GM12891 (cell line): ENCODE measurements around the gene NFX1.
"Not testable (repeated sequence)": the region's sequence is repeated elsewhere in the genome, so short reads cannot be mapped to it uniquely, and the experiment has no call there.

ENCODE experiments used
- DNase-seq: peaks from one replicate; pipeline ENCODE4 v3.0.0; 2011; ENCODE audit warnings: low spot score; ENCODE audit not compliant: insufficient read length
- FAIRE-seq: peaks from 2 replicates; lab custom pipeline; 2011; peaks lifted over from hg19 to GRCh38; lab: Jason Lieb, UNC
- PAX5 ChIP-seq: IDR thresholded peaks from 2 replicates; pipeline ENCODE4 v1.6.1; 2011; ENCODE audit warnings: low read length, moderate library complexity, mild to moderate bottlenecking; ENCODE audit not compliant: insufficient read depth, severe bottlenecking
- POLR2A ChIP-seq: IDR thresholded peaks from 2 replicates; pipeline ENCODE4 v1.6.1; 2011; ENCODE audit warnings: low read depth, low read length, control low read depth
- POLR2AphosphoS5 ChIP-seq: IDR thresholded peaks from 2 replicates; pipeline ENCODE4 v1.6.1; 2011; ENCODE audit warnings: low read depth, low read length, control low read depth
- POU2F2 ChIP-seq: IDR thresholded peaks from 2 replicates; pipeline ENCODE4 v1.6.1; 2011; ENCODE audit warnings: low read depth, mild to moderate bottlenecking, control low read depth, low read length, moderate library complexity
- SPI1 ChIP-seq: IDR thresholded peaks from 2 replicates; pipeline ENCODE4 v1.6.1; 2011; ENCODE audit warnings: low read depth, low read length, control low read depth
- TAF1 ChIP-seq: IDR thresholded peaks from 2 replicates; pipeline ENCODE4 v1.6.1; 2011; ENCODE audit warnings: low read depth, low read length, control low read depth

Gene NFX1

GRCh38 chr9:33374190-33374589, 83.9 kb downstream of the NFX1 start:
- no peak for TF ChIP-seq PAX5
- no peak for TF ChIP-seq POU2F2
- TF ChIP-seq POLR2AphosphoS5 = no peak
- TF ChIP-seq POLR2A = no peak
- no peak for TF ChIP-seq SPI1
- FAIRE-seq = no peak

GRCh38 chr9:33374634-33375237, 84.4 kb downstream of the NFX1 start:
- peak; percentile 63 for FAIRE-seq
- DNase-seq = peak; percentile 53
- TF ChIP-seq PAX5 = no peak
- no peak for TF ChIP-seq TAF1
- TF ChIP-seq POLR2AphosphoS5 = no peak
- TF ChIP-seq POLR2A = no peak
- no peak for TF ChIP-seq SPI1
- TF ChIP-seq POU2F2 = no peak

More at GRCh38 chr9:33374190-33374589, 83.9 kb downstream of the NFX1 start:
- no peak for DNase-seq

GRCh38 chr9:33375238-33375840, 85.0 kb downstream of the NFX1 start:
- DNase-seq = no peak
- TF ChIP-seq POU2F2 (no peak), POLR2AphosphoS5 (no peak), TAF1 (no peak), SPI1 (no peak), PAX5 (no peak), POLR2A (no peak)
- no peak for FAIRE-seq

GRCh38 chr9:33375841-33376321, 85.6 kb downstream of the NFX1 start:
- DNase-seq (no peak), FAIRE-seq (no peak)
- TF ChIP-seq TAF1 = no peak

GRCh38 chr9:33377089-33377715, 86.9 kb downstream of the NFX1 start:
- FAIRE-seq (no peak), DNase-seq (no peak)
- TF ChIP-seq SPI1 (no peak), TAF1 (no peak)

GRCh38 chr9:33378121-33378795, 87.9 kb downstream of the NFX1 start:
- no peak for TF ChIP-seq POU2F2
- TF ChIP-seq SPI1 = no peak
- no peak for TF ChIP-seq PAX5
- no peak for TF ChIP-seq POLR2AphosphoS5
- FAIRE-seq = no peak
- DNase-seq = no peak

- FAIRE-seq (no peak), DNase-seq (no peak)
- no peak for TF ChIP-seq POLR2AphosphoS5
- no peak for TF ChIP-seq POLR2A
- TF ChIP-seq PAX5 = no peak
- no peak for TF ChIP-seq POU2F2
- TF ChIP-seq TAF1 = no peak
- TF ChIP-seq SPI1 = no peak
Measured at GRCh38 chr9:33379666-33380389, 89.5 kb downstream of the NFX1 start.

GRCh38 chr9:33380390-33381094, 90.2 kb downstream of the NFX1 start:
- DNase-seq (no peak), FAIRE-seq (no peak)
- no peak for TF ChIP-seq POLR2A
- TF ChIP-seq POU2F2 = peak; percentile 93

- FAIRE-seq (no peak), DNase-seq (no peak)
- TF ChIP-seq POLR2AphosphoS5 = no peak
- TF ChIP-seq POU2F2 = no peak
- TF ChIP-seq TAF1 = no peak
- TF ChIP-seq POLR2A = no peak
- no peak for TF ChIP-seq SPI1
- TF ChIP-seq PAX5 = no peak
Measured at GRCh38 chr9:33381231-33381791, 91.0 kb downstream of the NFX1 start.

- FAIRE-seq, DNase-seq: not testable (repeated sequence)
Measured at GRCh38 chr9:33382397-33382796, 92.1 kb downstream of the NFX1 start.

- FAIRE-seq, DNase-seq: not testable (repeated sequence)
Measured at GRCh38 chr9:33383396-33383795, 93.1 kb downstream of the NFX1 start.

GRCh38 chr9:33385536-33385935, 95.2 kb downstream of the NFX1 start:
- not testable (repeated sequence) for DNase-seq, FAIRE-seq

GRCh38 chr9:33385979-33386640, 95.8 kb downstream of the NFX1 start:
- DNase-seq, FAIRE-seq: not testable (repeated sequence)
